T-helper 2 cell treated with Interferon-gamma antibody and Interleukin-4, amounts not matched to agents 5 μg/mL and 100 μg/mL, for 36 hours (primary cell): Measurements from ENCODE around the gene ANKRD33.

Experiments used
- DNase-seq: peaks from one replicate; pipeline ENCODE4 v3.0.0; 2021; ENCODE audit warnings: low spot score
- H3K27ac Mint-ChIP-seq: one replicate; pipeline ENCODE4 v1.8.0; 2021; ENCODE audit warnings: mild to moderate bottlenecking, mixed read lengths
- H3K27me3 Mint-ChIP-seq: one replicate; pipeline ENCODE4 v1.8.0; 2021; ENCODE audit warnings: low read depth, mixed read lengths
- H3K36me3 Mint-ChIP-seq: one replicate; pipeline ENCODE4 v1.8.0; 2021; ENCODE audit warnings: low read depth, mixed read lengths
- H3K4me1 Mint-ChIP-seq: one replicate; pipeline ENCODE4 v1.8.0; 2021; ENCODE audit warnings: low read depth, mixed read lengths
- H3K4me3 Mint-ChIP-seq: one replicate; pipeline ENCODE4 v1.8.0; 2022; ENCODE audit warnings: mild to moderate bottlenecking, moderate library complexity, mixed read lengths
- H3K9me3 Mint-ChIP-seq: one replicate; pipeline ENCODE4 v1.8.0; 2021; ENCODE audit warnings: mixed read lengths

Gene ANKRD33

GRCh38 chr12:51941011-51941581 lies 53.2 kb downstream of the ANKRD33 start:
- Mint-ChIP-seq H3K9me3 (peaks cover 22% of the 10 kb centered on the region), H3K4me1 (no peaks in the 10 kb centered on the region), H3K27me3 (peaks cover 31% of the 10 kb centered on the region), H3K27ac (no peak overlapping the region), H3K4me3 (no peak overlapping the region), H3K36me3 (peaks cover 2% of the 10 kb centered on the region)
- no peak for DNase-seq
